ENCODE measurements around the gene LRBA. TPM values are rescaled to one million over a fixed set of nuclear protein-coding genes. Genes with fewer than 3 reads are reported as not detected.

Gene LRBA
- total RNA-seq, 1 experiment from 2014 or later, result 77.4 TPM

DNA sequence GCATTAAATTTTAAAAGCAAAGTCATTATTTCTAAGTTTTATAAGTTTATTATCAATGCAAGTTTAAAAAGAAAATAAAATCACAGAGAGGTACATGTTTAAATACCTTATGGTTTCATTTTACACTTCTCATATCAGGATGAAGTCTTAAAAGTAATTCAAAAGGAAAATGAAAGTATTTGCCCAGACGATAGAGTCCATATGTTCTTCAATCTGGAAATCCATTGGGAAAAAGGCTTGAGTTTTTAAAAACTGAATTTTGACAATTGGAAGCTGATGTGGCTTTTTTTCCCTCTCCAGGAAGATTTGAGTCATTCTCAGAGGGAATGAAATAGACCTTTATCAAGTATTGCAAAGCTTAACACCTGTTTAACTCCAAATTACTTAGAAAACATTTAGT, 396.0 kb downstream of the LRBA start:
- BruUV-seq (replicated peaks), result no TSS peak
- H3K4me2 ChIP-seq, result no peak overlapping the region
- POLR2A ChIA-PET (ENCODE audit: unreplicated experiment), result no interaction called here
- no peaks in the 10 kb centered on the region for H3K9me3 ChIP-seq (ENCODE audit: insufficient read depth, low read depth)
- H3K27me3 ChIP-seq (ENCODE audit: insufficient read depth, low read depth), result no peaks in the 10 kb centered on the region
- H3K4me3 ChIP-seq, result no peak overlapping the region
- intact Hi-C loops (cut with micrococcal nuclease; ENCODE audit: unreplicated experiment), result no loop called here
- H2AFZ ChIP-seq, result no peak overlapping the region
- no peaks in the 10 kb centered on the region for H3K36me3 ChIP-seq (ENCODE audit: low read depth)
- H3K79me2 ChIP-seq (ENCODE audit: low read depth), result no peaks in the 10 kb centered on the region
- no peaks in the 10 kb centered on the region for H3K4me1 ChIP-seq (replicated peaks; ENCODE audit: insufficient read depth)
- no peak overlapping the region for H3K27ac ChIP-seq
- DNase-seq, result no peak
- H3K9me2 ChIP-seq (ENCODE audit: insufficient read depth), result no peaks in the 10 kb centered on the region
- H3F3A ChIP-seq (ENCODE audit: insufficient read depth, low read depth), result no peaks in the 10 kb centered on the region
- TF ChIP-seq, protein P1, sequence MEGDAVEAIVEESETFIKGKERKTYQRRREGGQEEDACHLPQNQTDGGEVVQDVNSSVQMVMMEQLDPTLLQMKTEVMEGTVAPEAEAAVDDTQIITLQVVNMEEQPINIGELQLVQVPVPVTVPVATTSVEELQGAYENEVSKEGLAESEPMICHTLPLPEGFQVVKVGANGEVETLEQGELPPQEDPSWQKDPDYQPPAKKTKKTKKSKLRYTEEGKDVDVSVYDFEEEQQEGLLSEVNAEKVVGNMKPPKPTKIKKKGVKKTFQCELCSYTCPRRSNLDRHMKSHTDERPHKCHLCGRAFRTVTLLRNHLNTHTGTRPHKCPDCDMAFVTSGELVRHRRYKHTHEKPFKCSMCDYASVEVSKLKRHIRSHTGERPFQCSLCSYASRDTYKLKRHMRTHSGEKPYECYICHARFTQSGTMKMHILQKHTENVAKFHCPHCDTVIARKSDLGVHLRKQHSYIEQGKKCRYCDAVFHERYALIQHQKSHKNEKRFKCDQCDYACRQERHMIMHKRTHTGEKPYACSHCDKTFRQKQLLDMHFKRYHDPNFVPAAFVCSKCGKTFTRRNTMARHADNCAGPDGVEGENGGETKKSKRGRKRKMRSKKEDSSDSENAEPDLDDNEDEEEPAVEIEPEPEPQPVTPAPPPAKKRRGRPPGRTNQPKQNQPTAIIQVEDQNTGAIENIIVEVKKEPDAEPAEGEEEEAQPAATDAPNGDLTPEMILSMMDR (conservative IDR thresholded peaks at IDR 0.05), result no peak
- TF ChIP-seq EZH2 (IDR thresholded peaks at IDR 0.05; ENCODE audit: low read depth), result no peak
- CTCF ChIA-PET, result no interaction called here
- H4K20me1 ChIP-seq (ENCODE audit: insufficient read depth), result no peaks in the 10 kb centered on the region

DNA sequence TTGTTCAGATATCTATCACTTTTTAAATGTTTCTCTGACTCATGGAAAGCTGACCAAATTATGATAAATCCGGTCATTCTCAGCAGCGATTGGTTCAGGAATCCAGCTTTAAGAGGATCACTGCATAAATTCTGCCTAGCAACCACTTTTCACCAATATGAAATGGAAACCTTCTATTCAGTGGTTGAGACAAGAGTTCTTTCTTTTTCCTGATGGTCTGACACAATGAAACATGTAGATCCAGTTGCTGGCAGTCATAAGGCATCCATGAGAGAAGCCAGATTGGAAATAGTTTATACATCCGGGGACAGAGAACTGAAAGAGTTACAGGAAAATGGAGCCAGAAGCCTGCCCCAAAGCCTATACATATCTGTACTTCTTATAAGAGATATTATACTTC, 406.0 kb downstream of the LRBA start:
- TF ChIP-seq EZH2 (IDR thresholded peaks at IDR 0.05; ENCODE audit: low read depth), result no peak
- Histone ChIP-seq H3K27me3 (ENCODE audit: insufficient read depth, low read depth) (no peaks in the 10 kb centered on the region), H3K36me3 (ENCODE audit: low read depth) (no peaks in the 10 kb centered on the region), H3K9me2 (ENCODE audit: insufficient read depth) (no peaks in the 10 kb centered on the region), H3F3A (ENCODE audit: insufficient read depth, low read depth) (no peaks in the 10 kb centered on the region), H3K4me3 (no peak overlapping the region), H3K79me2 (ENCODE audit: low read depth) (no peaks in the 10 kb centered on the region), H4K20me1 (ENCODE audit: insufficient read depth) (no peaks in the 10 kb centered on the region), H3K27ac (no peak overlapping the region), H3K4me1 (replicated peaks; ENCODE audit: insufficient read depth) (no peaks in the 10 kb centered on the region), H3K4me2 (no peak overlapping the region), H2AFZ (no peak overlapping the region), H3K9me3 (ENCODE audit: insufficient read depth, low read depth) (no peaks in the 10 kb centered on the region)
- ChIA-PET CTCF (no interaction called here), POLR2A (ENCODE audit: unreplicated experiment) (no interaction called here)
- intact Hi-C loops (cut with micrococcal nuclease; ENCODE audit: unreplicated experiment), result no loop called here
- no TSS peak for BruUV-seq (replicated peaks)
- DNase-seq, result no peak

DNA sequence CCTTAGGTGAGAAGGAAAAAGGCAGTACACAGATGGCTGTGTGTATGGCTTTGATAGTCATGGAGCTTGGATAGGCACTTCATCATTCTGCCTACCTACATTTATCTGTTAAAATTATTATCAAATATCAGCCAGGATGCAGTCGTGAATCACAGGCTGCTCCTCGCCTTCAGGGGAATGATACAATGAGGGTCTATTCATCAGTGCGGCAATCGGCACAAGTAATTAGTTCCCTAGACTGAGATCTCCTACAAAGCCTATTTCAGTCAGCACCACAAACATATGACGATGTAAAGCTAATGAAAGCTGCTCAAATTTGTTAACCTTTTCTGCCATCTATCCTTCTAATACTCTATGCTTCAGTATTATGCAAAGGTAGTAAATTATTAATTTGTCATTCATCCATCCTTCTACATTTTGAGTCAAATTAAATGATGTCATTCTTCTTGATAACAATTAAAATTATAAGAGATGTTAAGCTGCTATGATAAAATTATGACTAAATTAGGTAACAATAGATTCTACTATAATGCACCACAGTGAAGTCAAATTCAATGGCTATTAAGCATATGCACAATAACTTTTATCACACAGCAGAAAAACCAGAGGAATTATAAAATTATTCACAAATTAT, 414.2 kb downstream of the LRBA start:
- no peaks in the 10 kb centered on the region for H4K20me1 ChIP-seq (ENCODE audit: insufficient read depth)
- TF ChIP-seq, protein P1 (conservative IDR thresholded peaks at IDR 0.05), result no peak
- no peak for TF ChIP-seq EZH2 (IDR thresholded peaks at IDR 0.05; ENCODE audit: low read depth)
- H3K4me3 ChIP-seq, result no peak overlapping the region
- no peaks in the 10 kb centered on the region for H3K9me3 ChIP-seq (ENCODE audit: insufficient read depth, low read depth)
- no peaks in the 10 kb centered on the region for H3K4me1 ChIP-seq (replicated peaks; ENCODE audit: insufficient read depth)
- no peaks in the 10 kb centered on the region for H3F3A ChIP-seq (ENCODE audit: insufficient read depth, low read depth)
- no peak overlapping the region for H3K27ac ChIP-seq
- H3K4me2 ChIP-seq, result no peak overlapping the region
- H3K9me2 ChIP-seq (ENCODE audit: insufficient read depth), result no peaks in the 10 kb centered on the region
- no TSS peak for BruUV-seq (replicated peaks)
- H2AFZ ChIP-seq, result no peak overlapping the region
- H3K36me3 ChIP-seq (ENCODE audit: low read depth), result no peaks in the 10 kb centered on the region
- intact Hi-C loops (cut with micrococcal nuclease; ENCODE audit: unreplicated experiment), result no loop called here
- DNase-seq, result no peak
- H3K27me3 ChIP-seq (ENCODE audit: insufficient read depth, low read depth), result no peaks in the 10 kb centered on the region
- ChIA-PET CTCF (no interaction called here), POLR2A (ENCODE audit: unreplicated experiment) (no interaction called here)
- H3K79me2 ChIP-seq (ENCODE audit: low read depth), result no peaks in the 10 kb centered on the region

DNA sequence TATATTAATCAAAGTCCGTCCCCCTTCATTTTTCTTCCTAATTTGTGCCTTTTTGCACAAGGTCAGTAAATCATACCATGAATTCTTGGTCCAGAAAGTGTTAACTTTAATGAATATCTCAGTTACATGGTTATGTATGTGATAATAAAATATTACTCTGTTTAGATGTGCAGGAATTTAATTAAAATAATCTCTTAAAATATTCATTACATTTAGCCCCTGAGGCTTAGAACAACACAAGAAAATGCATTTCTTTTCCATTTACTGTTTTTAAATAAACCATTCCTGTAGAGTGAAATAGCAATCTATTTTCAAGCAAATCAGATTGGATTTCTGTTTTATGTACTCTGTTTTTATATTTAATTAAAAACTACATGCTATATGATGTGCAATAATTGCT, 415.5 kb downstream of the LRBA start:
- Histone ChIP-seq H3K79me2 (ENCODE audit: low read depth) (no peaks in the 10 kb centered on the region), H3K36me3 (ENCODE audit: low read depth) (no peaks in the 10 kb centered on the region), H3K4me3 (no peak overlapping the region), H2AFZ (no peak overlapping the region), H3K9me3 (ENCODE audit: insufficient read depth, low read depth) (no peaks in the 10 kb centered on the region), H3F3A (ENCODE audit: insufficient read depth, low read depth) (no peaks in the 10 kb centered on the region), H3K4me1 (replicated peaks; ENCODE audit: insufficient read depth) (no peaks in the 10 kb centered on the region), H4K20me1 (ENCODE audit: insufficient read depth) (no peaks in the 10 kb centered on the region), H3K27me3 (ENCODE audit: insufficient read depth, low read depth) (no peaks in the 10 kb centered on the region), H3K9me2 (ENCODE audit: insufficient read depth) (no peaks in the 10 kb centered on the region), H3K4me2 (no peak overlapping the region), H3K27ac (no peak overlapping the region)
- no TSS peak for BruUV-seq (replicated peaks)
- no peak for TF ChIP-seq EZH2 (IDR thresholded peaks at IDR 0.05; ENCODE audit: low read depth)
- TF ChIP-seq, protein P1 (conservative IDR thresholded peaks at IDR 0.05), result no peak
- intact Hi-C loops (cut with micrococcal nuclease; ENCODE audit: unreplicated experiment), result no loop called here
- no peak for DNase-seq
- ChIA-PET POLR2A (ENCODE audit: unreplicated experiment) (no interaction called here), CTCF (no interaction called here)

Measured in PC-9 (cell line).